Heart left ventricle (tissue), 16 donors: ENCODE measurements around the gene SLIT3. TPM values are rescaled to one million over a fixed set of nuclear protein-coding genes. Genes with fewer than 3 reads are reported as not detected.
A peak's percentile ranks its signal among the peaks of the same experiment; 100 is the strongest.

ENCODE experiments used
- ATAC-seq, 4 donors: fragments of 200-7000 bp; cut with Tn5 transposase; one replicate each; pipeline ENCODE4 v1.9.1; 2020 to 2022; ENCODE audit warnings: moderate library complexity in 4 of 4, mild to moderate bottlenecking in 3 of 4, moderate number of reproducible peaks in 1 of 4
- DNase-seq, 5 donors: peaks; one replicate each; pipeline ENCODE4 v3.0.0-alpha.2; 2020
- H3K27ac ChIP-seq, 12 donors: fragments of 200-600 bp; sonication (generic) in 4 of 12; one replicate each; pipeline versions ENCODE4 v1.5.0 to v1.8.0; 2016 to 2022; ENCODE audit warnings: mild to moderate bottlenecking in 2 of 12
- H3K27me3 ChIP-seq, 9 donors: fragments of 200-600 bp; sonication (generic) in 2 of 9; one replicate each; pipeline versions ENCODE4 v1.5.1 to v1.8.0; 2016 to 2022; ENCODE audit warnings: mild to moderate bottlenecking in 3 of 9
- H3K36me3 ChIP-seq, 9 donors: fragments of 200-600 bp; sonication (generic) in 2 of 9; one replicate each; pipeline versions ENCODE4 v1.5.0 to v1.8.0; 2018 to 2022; ENCODE audit warnings: mild to moderate bottlenecking in 2 of 9
- H3K4me1 ChIP-seq, 12 donors: fragments of 200-600 bp; sonication (generic) in 4 of 12; one replicate each; pipeline versions ENCODE4 v1.5.0 to v1.8.0; 2016 to 2022; ENCODE audit warnings: mild to moderate bottlenecking in 3 of 12
- H3K4me3 ChIP-seq, 12 donors: fragments of 200-600 bp; sonication (generic) in 4 of 12; one replicate each; pipeline versions ENCODE4 v1.5.0 to v1.8.0; 2017 to 2022; ENCODE audit warnings: mild to moderate bottlenecking in 9 of 12, moderate library complexity in 4 of 12
- H3K9me3 ChIP-seq, 12 donors: fragments of 200-600 bp; sonication (generic) in 4 of 12; one replicate each; pipeline versions ENCODE4 v1.5.0 to v1.8.0; 2016 to 2022; ENCODE audit warnings: mild to moderate bottlenecking in 1 of 12
- POLR2A ChIP-seq, 2 donors: fragments of 450-650 bp; IDR thresholded peaks; one replicate each; pipeline ENCODE4 v1.6.1; 2017; ENCODE audit warnings: antibody characterized with exemption in 2 of 2, mild to moderate bottlenecking in 2 of 2, moderate library complexity in 2 of 2
- WGBS, 4 donors: extraction: QIAGEN DNeasy Blood & Tissue Kit in 2 of 4; methylation state at CpG; one replicate each; pipeline versions ENCODE4 v1.1.5 to v1.1.7; 2013 to 2018; 5-methylcytosine and 5-hydroxymethylcytosine counted together
- intact Hi-C, 10 donors: fragments of 100-400 bp; cut with DNase I; formaldehyde crosslinking; loops; one replicate each; pipeline versions ENCODE4 v1.11.1 to v1.14.2; 2022
- polyA plus RNA-seq, 2 donors: library from polyadenylated mRNA; stranded (reverse); fragments of 200-250 nt; gene quantifications; one replicate each; pipeline ENCODE4 v1.2.3, GENCODE V29; 2013
- total RNA-seq, 9 donors: library from RNA; depleted of rRNA in 2 of 9; stranded (reverse); fragments of >200 nt in 2 of 9; fragmentation: NEBNext Ultra II Directional in 3 of 9; extraction: Animal tissue kit (Norgen Biotek cat#: 25700) in 3 of 9; gene quantifications; one replicate each; pipeline versions ENCODE4 v1.1.0 to v1.2.4, GENCODE V29; 2016 to 2023
- TF ChIP-seq, protein P1 (sequence below), 12 donors: fragments of 200-600 bp; sonication (generic) in 4 of 12; IDR thresholded peaks; one replicate each; pipeline versions ENCODE4 v1.5.0 to v1.8.0; 2018 to 2022; ENCODE audit warnings: antibody characterized with exemption in 12 of 12, mild to moderate bottlenecking in 5 of 12
- donor health status: ischemic (EF 13 %, LVEDD 7.1; RV severe dilation, severe dysfunction).
- donor health status: healthy with polysubstance abuse.
- donor health status: DM: no; HTN: yes; CAD: no.
- donor health status: DM: no; HTN: no; CAD: no.
- donor health status: ischemic (EF 25% LVEDD 6.9; RV normal size, moderate dysfunction).
- donor health status: ischemic (EF 25% LVEDD 5.7; RV mildly dilated, moderate dysfunction).
- donor health status: healthy.
- donor health status: DM: yes; HTN: yes; CAD: no.
- donor health status: ischemic (EF 35%, LVEDD 5.7; RV mildly dilated, moderate dysfunction).
- donor health status: nonischemic (EF 11% LVEDD 7.7; RV severe dilation, severe dysfunction).
- donor health status: DM: yes; HTN: yes; CAD: no.
- donor health status: PGD.
- donor health status: ischemic (EF 29% LVEDD 5.4; RV normal size, mild dysfunction).
- donor health status: nonischemic (EF 23%, LVEDD 6.1; RV moderate dilation, normal function).

SLIT3 gene
- total and polyA plus RNA-seq, 11 donors, result 2.3 to 40.3 (median 14.4) TPM

DNA sequence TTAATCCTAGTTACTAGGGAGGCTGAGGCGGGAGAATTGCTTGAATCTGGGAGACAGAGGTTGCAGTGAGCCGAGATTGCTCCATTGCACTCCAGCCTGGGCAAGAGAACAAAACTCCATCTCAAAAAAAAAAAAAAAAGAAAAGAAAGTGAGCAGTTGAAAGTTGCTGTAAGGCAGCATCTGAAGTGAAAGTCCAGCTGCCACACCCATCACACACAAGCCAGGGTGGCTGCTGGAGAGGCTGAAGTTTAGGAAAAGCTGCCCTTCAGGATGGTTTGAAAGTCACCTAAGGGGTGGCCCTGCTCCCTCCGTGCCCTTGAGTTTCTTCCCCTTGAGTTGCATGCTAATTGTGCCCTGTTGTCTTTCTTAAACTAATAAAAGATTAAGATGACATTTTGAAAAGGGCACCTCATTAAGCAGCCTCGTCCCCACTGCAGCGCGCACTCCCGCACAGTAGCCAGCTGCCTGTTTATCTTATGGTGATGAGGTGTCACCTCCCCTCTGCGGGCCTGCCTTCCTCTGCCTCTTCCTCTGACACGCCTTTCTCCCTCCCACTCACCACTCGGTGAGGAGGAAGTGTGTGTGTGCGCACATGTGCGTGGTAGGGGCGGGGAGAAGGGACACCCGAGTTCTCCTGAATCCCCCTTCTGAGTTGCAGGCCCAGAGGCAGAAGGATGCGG, 617.6 kb downstream of the SLIT3 start:
- peaks cover 3 to 31% (median 10%) of the 10 kb centered on the region in 12 donors for H3K4me1 ChIP-seq

DNA sequence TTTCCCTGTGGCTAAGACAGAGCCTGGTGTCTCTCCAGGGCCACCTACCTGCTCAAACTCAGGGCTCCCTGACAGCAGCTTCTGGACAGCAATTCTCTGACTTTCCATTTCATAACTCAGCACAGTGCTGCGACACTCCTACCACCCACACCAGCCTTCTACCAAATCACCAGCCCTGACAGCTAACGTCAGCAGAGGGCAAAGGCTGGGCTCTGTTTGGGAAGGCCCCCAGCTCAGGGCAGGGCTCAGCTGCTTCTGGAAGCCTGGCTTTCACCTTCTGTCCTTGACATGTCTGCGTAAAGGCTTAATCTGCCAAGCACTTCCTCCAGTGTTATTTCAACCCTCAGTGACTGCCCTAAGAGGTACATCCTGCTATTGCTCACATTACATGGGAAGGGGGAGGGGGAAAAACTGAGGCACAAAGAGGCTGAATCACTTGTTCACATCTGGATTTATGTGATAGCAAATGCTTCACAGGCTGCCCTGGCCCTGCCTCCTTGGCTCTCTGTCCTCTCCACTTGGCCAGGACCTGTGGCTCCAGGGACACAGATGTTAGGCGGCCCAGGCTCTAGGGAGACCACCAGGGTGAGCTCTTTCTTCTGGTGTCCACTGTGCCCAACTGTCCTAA, 619.3 kb downstream of the SLIT3 start:
- H3K4me1 ChIP-seq, result peaks cover 3 to 31% (median 10%) of the 10 kb centered on the region in 12 donors
- 12 to 35% (median 34%) methylated on average over 4 of the region's 4 CpGs for WGBS, 4 donors
- intact Hi-C loops, result loop anchor here in 4 of 10 donors (5.0 to 10.0 kb wide), 7 partner anchors 266 to 903 kb away; partner anchors contain the start of genes SPDL1 (in 2 of the 4) and SLIT3 (in 1 of the 4)
- DNase-seq (peak in 4 of 5 donors; percentile 46 to 78 (median 57)), ATAC-seq (peak; percentile 52 to 93 (median 88))
- peaks cover 0 to 3% (median 0%) of the 10 kb centered on the region in 9 donors for H3K36me3 ChIP-seq
- no peaks in the 10 kb centered on the region for H3K9me3 ChIP-seq
- no peaks in the 10 kb centered on the region for H3K27me3 ChIP-seq
- peak overlapping the region in 11 of 12 donors; percentile 10 to 73 (median 52) for H3K27ac ChIP-seq
- no peak for TF ChIP-seq POLR2A (IDR thresholded peaks at IDR 0.05)
- TF ChIP-seq, protein P1, sequence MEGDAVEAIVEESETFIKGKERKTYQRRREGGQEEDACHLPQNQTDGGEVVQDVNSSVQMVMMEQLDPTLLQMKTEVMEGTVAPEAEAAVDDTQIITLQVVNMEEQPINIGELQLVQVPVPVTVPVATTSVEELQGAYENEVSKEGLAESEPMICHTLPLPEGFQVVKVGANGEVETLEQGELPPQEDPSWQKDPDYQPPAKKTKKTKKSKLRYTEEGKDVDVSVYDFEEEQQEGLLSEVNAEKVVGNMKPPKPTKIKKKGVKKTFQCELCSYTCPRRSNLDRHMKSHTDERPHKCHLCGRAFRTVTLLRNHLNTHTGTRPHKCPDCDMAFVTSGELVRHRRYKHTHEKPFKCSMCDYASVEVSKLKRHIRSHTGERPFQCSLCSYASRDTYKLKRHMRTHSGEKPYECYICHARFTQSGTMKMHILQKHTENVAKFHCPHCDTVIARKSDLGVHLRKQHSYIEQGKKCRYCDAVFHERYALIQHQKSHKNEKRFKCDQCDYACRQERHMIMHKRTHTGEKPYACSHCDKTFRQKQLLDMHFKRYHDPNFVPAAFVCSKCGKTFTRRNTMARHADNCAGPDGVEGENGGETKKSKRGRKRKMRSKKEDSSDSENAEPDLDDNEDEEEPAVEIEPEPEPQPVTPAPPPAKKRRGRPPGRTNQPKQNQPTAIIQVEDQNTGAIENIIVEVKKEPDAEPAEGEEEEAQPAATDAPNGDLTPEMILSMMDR (IDR thresholded peaks at IDR 0.05), result no peak
- H3K4me3 ChIP-seq, result no peak overlapping the region

More for the DNA sequence above, 617.6 kb downstream of the SLIT3 start:
- WGBS, 4 donors, result 62 to 74% (median 67%) methylated on average over 15 of the region's 15 CpGs
- no peaks in the 10 kb centered on the region for H3K27me3 ChIP-seq
- no peak overlapping the region for H3K4me3 ChIP-seq
- no peak for TF ChIP-seq POLR2A (IDR thresholded peaks at IDR 0.05)
- TF ChIP-seq, protein P1 (IDR thresholded peaks at IDR 0.05), result no peak
- H3K36me3 ChIP-seq, result peaks cover 0 to 3% (median 0%) of the 10 kb centered on the region in 9 donors
- ATAC-seq, result no peak
- DNase-seq, result no peak
- H3K27ac ChIP-seq, result no peak overlapping the region
- intact Hi-C loops, result loop anchor here in 4 of 10 donors (5.0 to 10.0 kb wide), 7 partner anchors 264 to 901 kb away; partner anchors contain the start of genes SPDL1 (in 2 of the 4) and SLIT3 (in 1 of the 4)
- H3K9me3 ChIP-seq, result no peaks in the 10 kb centered on the region

DNA sequence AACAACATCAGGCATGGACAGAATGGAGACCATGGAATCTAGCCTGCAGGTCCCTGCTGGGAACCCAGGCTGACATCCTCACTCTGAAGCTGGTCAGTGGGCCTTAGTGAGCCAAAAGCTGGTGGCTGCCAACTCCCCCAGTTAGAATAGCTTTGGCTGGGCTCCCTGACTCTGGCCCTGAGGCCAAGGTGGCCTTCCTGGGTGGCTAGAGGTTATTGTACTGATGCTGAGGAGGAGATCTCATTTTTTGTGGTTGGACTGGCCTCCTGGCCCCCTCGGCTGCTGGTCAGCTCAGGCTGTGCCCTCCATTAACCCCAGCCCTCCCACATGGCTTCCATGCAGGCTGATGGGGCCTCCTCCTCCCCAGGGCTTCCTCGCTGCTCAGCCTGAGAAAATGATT, 620.5 kb downstream of the SLIT3 start:
- H3K36me3 ChIP-seq, result peaks cover 0 to 2% (median 0%) of the 10 kb centered on the region in 9 donors
- no peak for TF ChIP-seq POLR2A (IDR thresholded peaks at IDR 0.05)
- TF ChIP-seq, protein P1 (IDR thresholded peaks at IDR 0.05), result no peak
- peak in 1 of 4 donors; percentile 20 for ATAC-seq

DNA sequence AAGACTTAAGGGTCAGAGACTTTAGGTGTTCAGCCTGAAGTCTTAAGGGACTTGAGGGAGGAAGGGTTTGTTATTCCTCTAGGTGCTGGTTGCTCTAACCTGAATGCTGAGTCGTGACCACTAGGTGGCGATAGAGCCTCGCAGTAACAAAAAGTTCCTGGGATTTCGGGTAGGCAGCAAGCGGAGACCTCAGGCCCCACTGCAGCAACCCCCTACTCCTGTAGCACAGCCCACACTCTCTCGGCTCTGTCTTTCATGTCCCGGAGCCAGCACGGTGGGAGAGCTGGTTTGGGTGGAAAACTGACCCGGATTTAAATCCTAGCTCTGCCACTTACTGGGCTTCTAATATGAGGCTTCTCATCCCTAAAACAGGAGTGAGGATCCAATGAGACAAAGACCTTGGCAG, 621.4 kb downstream of the SLIT3 start:
- Histone ChIP-seq H3K9me3 (no peaks in the 10 kb centered on the region), H3K27me3 (no peaks in the 10 kb centered on the region), H3K4me3 (no peak overlapping the region), H3K4me1 (peaks cover 3 to 31% (median 10%) of the 10 kb centered on the region in 12 donors), H3K27ac (no peak overlapping the region), H3K36me3 (no peaks in the 10 kb centered on the region)
- DNase-seq (peak in 4 of 5 donors; percentile 51 to 76 (median 70)), ATAC-seq (peak in 3 of 4 donors; percentile 13 to 53 (median 43))
- intact Hi-C loops, result loop anchor here in 8 of 10 donors (1.0 to 10.0 kb wide), 9 partner anchors 308 to 903 kb away; partner anchors contain the start of genes SLIT3 (in 5 of the 8) and SPDL1 (in 3 of the 8)
- 3 to 10% (median 7%) methylated on average over 9 of the region's 9 CpGs for WGBS, 4 donors
- TF ChIP-seq POLR2A (IDR thresholded peaks at IDR 0.05), result no peak
- TF ChIP-seq, protein P1 (IDR thresholded peaks at IDR 0.05), result peak; percentile 78 to 95 (median 88)

More for the DNA sequence above, 620.5 kb downstream of the SLIT3 start:
- H3K27ac ChIP-seq, result peak overlapping the region in 2 of 12 donors; percentile 53 to 55
- 71 to 79% (median 74%) methylated on average over 2 of the region's 2 CpGs for WGBS, 4 donors
- no peaks in the 10 kb centered on the region for H3K27me3 ChIP-seq
- peaks cover 3 to 31% (median 10%) of the 10 kb centered on the region in 12 donors for H3K4me1 ChIP-seq
- no peak overlapping the region for H3K4me3 ChIP-seq
- H3K9me3 ChIP-seq, result no peaks in the 10 kb centered on the region
- DNase-seq, result no peak
- intact Hi-C loops, result loop anchor here in 4 of 10 donors (5.0 to 10.0 kb wide), 7 partner anchors 267 to 904 kb away; partner anchors contain the start of genes SPDL1 (in 2 of the 4) and SLIT3 (in 1 of the 4)
